ENCODE measurements around the gene FHOD3.

FHOD3 gene

GRCh38 chr18:36529747-36530146 is 232.2 kb downstream of the FHOD3 start:
- no peaks in the 10 kb centered on the region for H3K27me3 ChIP-seq (ENCODE audit: low read depth, low read length)
- no peaks in the 10 kb centered on the region for H3K4me1 ChIP-seq (ENCODE audit: control insufficient read depth in 1 of 2, insufficient read depth in 2 of 2, low read length in 2 of 2)
- no peaks in the 10 kb centered on the region for H3K9me3 ChIP-seq (ENCODE audit: control insufficient read depth in 1 of 2, low read length in 2 of 2)
- H3K36me3 ChIP-seq (ENCODE audit: control insufficient read depth in 1 of 2, insufficient read depth in 2 of 2, low read length in 2 of 2), result no peaks in the 10 kb centered on the region
- H3K27ac ChIP-seq (ENCODE audit: low read length), result no peak overlapping the region
- H3K4me3 ChIP-seq (ENCODE audit: low read depth in 1 of 2, low read length in 2 of 2), result no peak overlapping the region

DNA sequence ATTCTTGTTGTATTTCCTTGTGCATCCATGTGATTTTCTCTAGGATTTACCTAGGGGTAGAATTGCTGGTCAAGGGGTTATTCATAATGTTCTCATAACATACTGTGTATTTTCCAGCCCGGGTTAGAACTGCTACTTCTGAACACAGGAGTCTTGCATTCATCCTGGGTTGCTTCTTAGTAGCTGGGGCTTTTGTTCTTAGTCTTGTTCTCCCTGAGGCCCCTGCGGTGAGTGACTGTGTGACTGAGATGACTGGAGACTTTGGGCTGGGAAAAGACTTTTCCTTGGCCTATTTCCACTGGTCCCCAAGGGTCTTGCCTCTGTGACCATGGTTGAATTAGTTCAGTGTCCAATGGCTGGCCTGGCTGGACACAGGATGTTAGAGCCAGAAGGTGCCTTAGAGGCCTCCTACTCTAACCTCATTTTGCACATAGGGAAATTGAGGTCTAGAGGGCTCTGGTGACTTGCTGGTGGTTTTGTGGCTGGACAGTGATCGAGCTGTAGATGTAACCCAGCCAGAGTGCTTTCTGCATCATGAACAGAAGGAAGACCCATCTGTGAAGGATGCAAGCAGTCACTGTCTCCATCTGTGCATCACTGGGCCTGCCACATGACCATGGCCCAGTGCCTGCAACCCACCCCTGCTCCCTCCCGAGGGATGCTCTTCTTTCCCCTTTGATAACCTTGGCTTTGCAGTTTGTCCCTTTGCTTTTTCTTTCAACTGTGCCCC is 233.3 kb downstream of the FHOD3 start:
- Histone ChIP-seq H3K4me3 (ENCODE audit: low read depth in 1 of 2, low read length in 2 of 2) (no peak overlapping the region), H3K27ac (ENCODE audit: low read length) (no peak overlapping the region), H3K4me1 (ENCODE audit: control insufficient read depth in 1 of 2, insufficient read depth in 2 of 2, low read length in 2 of 2) (no peaks in the 10 kb centered on the region), H3K9me3 (ENCODE audit: control insufficient read depth in 1 of 2, low read length in 2 of 2) (no peaks in the 10 kb centered on the region), H3K27me3 (ENCODE audit: low read depth, low read length) (no peaks in the 10 kb centered on the region), H3K36me3 (ENCODE audit: control insufficient read depth in 1 of 2, insufficient read depth in 2 of 2, low read length in 2 of 2) (no peaks in the 10 kb centered on the region)

GRCh38 chr18:36531636-36532035 is 234.1 kb downstream of the FHOD3 start:
- H3K36me3 ChIP-seq (ENCODE audit: control insufficient read depth in 1 of 2, insufficient read depth in 2 of 2, low read length in 2 of 2), result no peaks in the 10 kb centered on the region

DNA sequence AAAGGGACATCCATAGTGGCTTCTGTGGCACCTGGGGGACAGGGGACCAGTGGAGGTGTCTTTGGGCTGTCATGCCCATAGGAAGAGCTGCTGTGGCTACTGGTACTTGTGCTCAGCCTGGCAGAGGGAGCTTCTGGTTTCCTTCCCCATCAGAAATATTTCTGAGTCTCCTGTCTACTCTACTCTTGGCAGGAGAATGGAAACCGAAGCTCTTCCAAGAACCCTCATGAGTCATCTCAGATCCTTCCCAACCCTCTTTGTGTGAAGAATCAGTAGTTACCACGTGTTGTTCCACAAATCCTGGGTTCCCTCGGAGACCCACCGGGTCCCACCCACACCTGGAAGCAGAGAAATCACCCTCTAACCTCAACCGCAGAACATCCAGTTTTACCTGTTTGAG is 234.9 kb downstream of the FHOD3 start:
- Histone ChIP-seq H3K27me3 (ENCODE audit: low read depth, low read length) (no peaks in the 10 kb centered on the region), H3K4me1 (ENCODE audit: control insufficient read depth in 1 of 2, insufficient read depth in 2 of 2, low read length in 2 of 2) (no peaks in the 10 kb centered on the region), H3K9me3 (ENCODE audit: control insufficient read depth in 1 of 2, low read length in 2 of 2) (no peaks in the 10 kb centered on the region), H3K4me3 (ENCODE audit: low read depth in 1 of 2, low read length in 2 of 2) (no peak overlapping the region), H3K27ac (ENCODE audit: low read length) (no peak overlapping the region), H3K36me3 (ENCODE audit: control insufficient read depth in 1 of 2, insufficient read depth in 2 of 2, low read length in 2 of 2) (no peaks in the 10 kb centered on the region)

More at GRCh38 chr18:36531636-36532035, 234.1 kb downstream of the FHOD3 start:
- no peaks in the 10 kb centered on the region for H3K4me1 ChIP-seq (ENCODE audit: control insufficient read depth in 1 of 2, insufficient read depth in 2 of 2, low read length in 2 of 2)
- no peaks in the 10 kb centered on the region for H3K9me3 ChIP-seq (ENCODE audit: control insufficient read depth in 1 of 2, low read length in 2 of 2)
- no peaks in the 10 kb centered on the region for H3K27me3 ChIP-seq (ENCODE audit: low read depth, low read length)
- H3K27ac ChIP-seq (ENCODE audit: low read length), result no peak overlapping the region
- no peak overlapping the region for H3K4me3 ChIP-seq (ENCODE audit: low read depth in 1 of 2, low read length in 2 of 2)

GRCh38 chr18:36532815-36533214 is 235.3 kb downstream of the FHOD3 start:
- Histone ChIP-seq H3K27me3 (ENCODE audit: low read depth, low read length) (no peaks in the 10 kb centered on the region), H3K9me3 (ENCODE audit: control insufficient read depth in 1 of 2, low read length in 2 of 2) (no peaks in the 10 kb centered on the region), H3K27ac (ENCODE audit: low read length) (no peak overlapping the region), H3K4me1 (ENCODE audit: control insufficient read depth in 1 of 2, insufficient read depth in 2 of 2, low read length in 2 of 2) (no peaks in the 10 kb centered on the region), H3K36me3 (ENCODE audit: control insufficient read depth in 1 of 2, insufficient read depth in 2 of 2, low read length in 2 of 2) (no peaks in the 10 kb centered on the region), H3K4me3 (ENCODE audit: low read depth in 1 of 2, low read length in 2 of 2) (no peak overlapping the region)

DNA sequence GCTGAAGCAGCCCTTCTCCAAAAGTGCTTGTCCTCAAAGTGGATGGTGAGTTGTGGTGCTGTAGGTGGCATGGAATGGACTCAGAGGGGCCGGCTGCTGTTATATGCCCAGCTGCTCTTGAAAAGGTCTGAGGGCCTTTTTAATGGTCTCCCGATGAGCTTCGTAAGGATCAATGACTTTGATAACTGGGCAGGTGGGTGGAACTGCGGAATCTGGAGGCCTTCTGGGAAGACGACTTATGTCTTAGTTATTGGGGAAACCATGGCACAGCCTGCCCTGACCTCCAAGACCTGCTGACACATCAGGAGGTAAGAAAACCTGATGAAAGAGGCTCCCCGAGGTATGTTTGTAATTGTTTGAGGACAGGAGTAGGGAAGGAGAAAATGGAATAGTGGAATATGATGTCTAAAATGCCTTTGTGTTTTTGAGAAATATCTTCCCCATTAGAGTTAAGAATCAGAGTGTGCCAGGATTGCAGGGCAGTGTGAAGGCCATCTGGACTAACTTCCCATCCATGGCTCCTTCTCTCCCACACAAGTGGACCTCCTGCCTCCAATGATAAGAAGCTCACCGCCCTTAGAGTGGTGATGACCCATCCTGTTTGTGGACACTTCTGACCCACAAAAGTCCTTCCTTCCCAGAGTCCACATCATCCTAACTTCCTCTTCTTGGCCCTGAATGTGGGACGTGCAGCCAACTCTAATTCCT is 236.1 kb downstream of the FHOD3 start:
- no peaks in the 10 kb centered on the region for H3K27me3 ChIP-seq (ENCODE audit: low read depth, low read length)
- H3K36me3 ChIP-seq (ENCODE audit: control insufficient read depth in 1 of 2, insufficient read depth in 2 of 2, low read length in 2 of 2), result no peaks in the 10 kb centered on the region
- no peak overlapping the region for H3K4me3 ChIP-seq (ENCODE audit: low read depth in 1 of 2, low read length in 2 of 2)
- no peak overlapping the region for H3K27ac ChIP-seq (ENCODE audit: low read length)
- no peaks in the 10 kb centered on the region for H3K4me1 ChIP-seq (ENCODE audit: control insufficient read depth in 1 of 2, insufficient read depth in 2 of 2, low read length in 2 of 2)
- no peaks in the 10 kb centered on the region for H3K9me3 ChIP-seq (ENCODE audit: control insufficient read depth in 1 of 2, low read length in 2 of 2)

- Histone ChIP-seq H3K27me3 (ENCODE audit: low read depth, low read length) (no peaks in the 10 kb centered on the region), H3K4me3 (ENCODE audit: low read depth in 1 of 2, low read length in 2 of 2) (no peak overlapping the region), H3K36me3 (ENCODE audit: control insufficient read depth in 1 of 2, insufficient read depth in 2 of 2, low read length in 2 of 2) (no peaks in the 10 kb centered on the region), H3K9me3 (ENCODE audit: control insufficient read depth in 1 of 2, low read length in 2 of 2) (no peaks in the 10 kb centered on the region), H3K27ac (ENCODE audit: low read length) (no peak overlapping the region), H3K4me1 (ENCODE audit: control insufficient read depth in 1 of 2, insufficient read depth in 2 of 2, low read length in 2 of 2) (no peaks in the 10 kb centered on the region)
Observed at GRCh38 chr18:36534154-36534688, 236.7 kb downstream of the FHOD3 start.

DNA sequence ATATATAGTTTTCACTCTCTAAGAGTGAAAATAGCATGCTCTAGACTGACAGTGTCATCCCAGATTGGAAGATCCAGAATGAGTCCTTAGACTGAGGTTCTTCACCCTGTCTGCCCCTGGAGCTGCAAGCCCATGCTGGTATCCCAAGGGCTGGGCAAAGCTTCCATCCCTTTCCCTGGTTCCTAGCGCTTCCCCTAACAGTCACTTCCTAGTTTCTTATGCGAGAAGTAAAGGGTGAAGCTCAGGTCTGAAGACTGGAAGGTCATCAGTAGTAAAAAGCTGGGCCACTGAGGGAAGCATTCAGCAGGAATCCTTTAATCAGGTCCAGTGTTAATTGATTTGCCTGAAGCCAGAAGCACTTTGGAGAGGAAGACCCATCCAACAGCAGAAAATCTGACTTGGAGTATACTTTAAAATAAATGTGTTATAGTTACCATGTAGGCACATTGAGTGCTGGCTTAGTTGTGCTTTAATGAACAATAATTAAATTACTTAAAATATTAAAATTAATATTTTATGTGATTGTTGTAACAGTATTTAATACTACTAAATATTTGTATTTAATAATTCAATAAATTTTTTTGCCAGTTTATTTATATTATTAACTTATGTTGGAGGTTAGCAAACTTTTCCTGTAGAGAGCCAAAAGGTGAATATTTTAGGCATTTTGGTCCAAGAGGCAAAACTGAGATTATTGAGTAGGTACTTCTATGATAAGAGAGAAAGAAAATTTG is 237.9 kb downstream of the FHOD3 start:
- H3K4me1 ChIP-seq (ENCODE audit: control insufficient read depth in 1 of 2, insufficient read depth in 2 of 2, low read length in 2 of 2), result no peaks in the 10 kb centered on the region
- no peaks in the 10 kb centered on the region for H3K36me3 ChIP-seq (ENCODE audit: control insufficient read depth in 1 of 2, insufficient read depth in 2 of 2, low read length in 2 of 2)
- H3K9me3 ChIP-seq (ENCODE audit: control insufficient read depth in 1 of 2, low read length in 2 of 2), result no peaks in the 10 kb centered on the region
- no peaks in the 10 kb centered on the region for H3K27me3 ChIP-seq (ENCODE audit: low read depth, low read length)
- no peak overlapping the region for H3K27ac ChIP-seq (ENCODE audit: low read length)
- H3K4me3 ChIP-seq (ENCODE audit: low read depth in 1 of 2, low read length in 2 of 2), result no peak overlapping the region

- H3K9me3 ChIP-seq (ENCODE audit: control insufficient read depth in 1 of 2, low read length in 2 of 2), result no peaks in the 10 kb centered on the region
- no peak overlapping the region for H3K4me3 ChIP-seq (ENCODE audit: low read depth in 1 of 2, low read length in 2 of 2)
- H3K27me3 ChIP-seq (ENCODE audit: low read depth, low read length), result no peaks in the 10 kb centered on the region
- H3K4me1 ChIP-seq (ENCODE audit: control insufficient read depth in 1 of 2, insufficient read depth in 2 of 2, low read length in 2 of 2), result no peaks in the 10 kb centered on the region
- no peaks in the 10 kb centered on the region for H3K36me3 ChIP-seq (ENCODE audit: control insufficient read depth in 1 of 2, insufficient read depth in 2 of 2, low read length in 2 of 2)
- H3K27ac ChIP-seq (ENCODE audit: low read length), result no peak overlapping the region
Observed at GRCh38 chr18:36536426-36536825, 238.9 kb downstream of the FHOD3 start.

DNA sequence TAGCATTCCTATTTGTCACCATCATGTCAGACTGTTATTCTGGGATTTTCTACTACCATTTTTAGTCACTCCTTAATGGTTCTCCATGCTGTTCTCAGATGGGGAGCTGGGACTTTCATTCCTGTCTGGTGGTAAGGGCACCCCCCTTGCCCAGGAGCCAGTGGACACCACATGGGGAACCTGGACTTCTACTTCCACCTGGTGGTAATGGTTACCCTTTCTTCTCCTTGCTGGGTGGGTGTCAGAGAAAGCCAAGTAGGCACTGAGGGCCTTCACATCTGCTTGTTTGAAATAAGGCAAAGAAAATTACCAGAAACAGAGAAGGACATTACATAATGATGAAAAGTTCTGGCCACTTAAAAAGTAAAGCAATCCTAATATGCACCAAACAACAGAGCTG is 239.8 kb downstream of the FHOD3 start:
- Histone ChIP-seq H3K36me3 (ENCODE audit: control insufficient read depth in 1 of 2, insufficient read depth in 2 of 2, low read length in 2 of 2) (no peaks in the 10 kb centered on the region), H3K4me1 (ENCODE audit: control insufficient read depth in 1 of 2, insufficient read depth in 2 of 2, low read length in 2 of 2) (no peaks in the 10 kb centered on the region), H3K27ac (ENCODE audit: low read length) (no peak overlapping the region), H3K9me3 (ENCODE audit: control insufficient read depth in 1 of 2, low read length in 2 of 2) (no peaks in the 10 kb centered on the region), H3K4me3 (ENCODE audit: low read depth in 1 of 2, low read length in 2 of 2) (no peak overlapping the region), H3K27me3 (ENCODE audit: low read depth, low read length) (no peaks in the 10 kb centered on the region)

DNA sequence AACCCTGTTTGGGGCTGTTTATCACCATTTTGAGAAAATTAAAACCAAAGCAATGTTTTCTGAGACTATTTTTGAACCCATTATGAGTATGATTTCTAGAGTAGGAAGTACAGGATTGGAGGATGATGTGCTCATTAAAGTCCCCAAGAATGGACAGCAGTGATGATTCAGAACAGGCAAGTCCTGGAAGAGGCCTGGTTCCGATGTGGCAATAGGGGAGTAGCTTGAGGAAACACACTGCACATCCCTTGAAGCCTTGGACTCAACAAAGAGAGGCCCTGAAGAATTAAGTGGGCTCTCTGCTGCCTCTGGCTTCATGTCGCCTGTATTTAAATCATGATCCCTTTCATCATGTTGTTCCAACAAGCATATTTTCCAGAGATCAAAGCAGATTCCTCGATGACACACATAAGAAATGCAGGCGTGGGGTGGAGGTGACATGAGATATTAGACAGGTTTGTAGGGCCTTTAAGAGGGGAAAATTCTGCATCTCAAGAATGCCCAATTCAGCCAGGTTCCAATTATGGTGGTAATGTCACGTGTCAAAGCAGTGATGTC is 242.2 kb downstream of the FHOD3 start:
- Histone ChIP-seq H3K27ac (ENCODE audit: low read length) (no peak overlapping the region), H3K36me3 (ENCODE audit: control insufficient read depth in 1 of 2, insufficient read depth in 2 of 2, low read length in 2 of 2) (no peaks in the 10 kb centered on the region), H3K9me3 (ENCODE audit: control insufficient read depth in 1 of 2, low read length in 2 of 2) (no peaks in the 10 kb centered on the region), H3K4me3 (ENCODE audit: low read depth in 1 of 2, low read length in 2 of 2) (no peak overlapping the region), H3K4me1 (ENCODE audit: control insufficient read depth in 1 of 2, insufficient read depth in 2 of 2, low read length in 2 of 2) (no peaks in the 10 kb centered on the region), H3K27me3 (ENCODE audit: low read depth, low read length) (no peaks in the 10 kb centered on the region)
